PC-9 (cell line): ENCODE data around the gene CRHR2.

Experiments
- CTCF ChIP-seq: fragments of 200-600 bp; sonication (generic); conservative IDR thresholded peaks from 2 replicates; pipeline ENCODE4 v1.6.1; 2017; ENCODE audit warnings: mixed run types, antibody characterized with exemption, mild to moderate bottlenecking, moderate library complexity
- EZH2 ChIP-seq: fragments of 200-600 bp; sonication (generic); IDR thresholded peaks from 2 replicates; pipeline ENCODE4 v1.8.0; 2017; ENCODE audit warnings: antibody characterized with exemption, low read depth

GRCh38 chr7:30709549-30709948 is 27.3 kb upstream of the CRHR2 start:
- TF ChIP-seq CTCF (no peak), EZH2 (no peak)
